ENCODE results near the gene KRT83. TPM values are rescaled to one million over a fixed set of nuclear protein-coding genes. Genes with fewer than 3 reads are reported as not detected.

Gene KRT83
- total RNA-seq, 4 donors from 2014 or later = not detected

DNA sequence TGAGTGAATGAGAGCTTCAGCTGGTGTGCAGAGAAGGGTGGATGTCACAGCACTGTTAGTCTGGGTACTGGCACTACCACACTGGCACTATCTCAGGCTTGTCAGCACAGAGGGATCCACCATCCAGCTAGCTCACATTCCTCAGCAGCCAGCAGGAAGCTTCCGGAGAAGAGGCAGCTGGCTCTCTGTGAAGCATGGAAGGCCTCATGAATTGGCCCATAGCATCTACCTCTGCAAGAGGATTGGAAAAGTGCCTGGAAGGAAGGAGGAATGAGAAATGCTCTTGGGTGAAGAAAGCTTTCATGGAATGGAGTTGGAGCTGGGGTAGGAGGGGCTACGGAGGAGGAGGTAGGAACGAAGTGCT lies 9.9 kb downstream of the KRT83 start:
- Histone ChIP-seq H3K9me3 (no peaks in the 10 kb centered on the region), H3K27me3 (peaks cover 0 to 88% (median 0%) of the 10 kb centered on the region in 4 donors), H3K36me3 (no peaks in the 10 kb centered on the region), H3K4me3 (no peak overlapping the region), H3K4me1 (peaks cover 4 to 14% (median 12%) of the 10 kb centered on the region in 3 donors), H3K27ac (no peak overlapping the region)
- WGBS, 2 donors = 83 to 91% methylated on average over 2 to 3 of the region's 3 CpGs
- TF ChIP-seq POLR2A (IDR thresholded peaks at IDR 0.05) = no peak
- TF ChIP-seq, protein P1, sequence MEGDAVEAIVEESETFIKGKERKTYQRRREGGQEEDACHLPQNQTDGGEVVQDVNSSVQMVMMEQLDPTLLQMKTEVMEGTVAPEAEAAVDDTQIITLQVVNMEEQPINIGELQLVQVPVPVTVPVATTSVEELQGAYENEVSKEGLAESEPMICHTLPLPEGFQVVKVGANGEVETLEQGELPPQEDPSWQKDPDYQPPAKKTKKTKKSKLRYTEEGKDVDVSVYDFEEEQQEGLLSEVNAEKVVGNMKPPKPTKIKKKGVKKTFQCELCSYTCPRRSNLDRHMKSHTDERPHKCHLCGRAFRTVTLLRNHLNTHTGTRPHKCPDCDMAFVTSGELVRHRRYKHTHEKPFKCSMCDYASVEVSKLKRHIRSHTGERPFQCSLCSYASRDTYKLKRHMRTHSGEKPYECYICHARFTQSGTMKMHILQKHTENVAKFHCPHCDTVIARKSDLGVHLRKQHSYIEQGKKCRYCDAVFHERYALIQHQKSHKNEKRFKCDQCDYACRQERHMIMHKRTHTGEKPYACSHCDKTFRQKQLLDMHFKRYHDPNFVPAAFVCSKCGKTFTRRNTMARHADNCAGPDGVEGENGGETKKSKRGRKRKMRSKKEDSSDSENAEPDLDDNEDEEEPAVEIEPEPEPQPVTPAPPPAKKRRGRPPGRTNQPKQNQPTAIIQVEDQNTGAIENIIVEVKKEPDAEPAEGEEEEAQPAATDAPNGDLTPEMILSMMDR (IDR thresholded peaks at IDR 0.05) = no peak
- intact Hi-C loops (cut with DNase I) = no loop called here
- no peak for DNase-seq

DNA sequence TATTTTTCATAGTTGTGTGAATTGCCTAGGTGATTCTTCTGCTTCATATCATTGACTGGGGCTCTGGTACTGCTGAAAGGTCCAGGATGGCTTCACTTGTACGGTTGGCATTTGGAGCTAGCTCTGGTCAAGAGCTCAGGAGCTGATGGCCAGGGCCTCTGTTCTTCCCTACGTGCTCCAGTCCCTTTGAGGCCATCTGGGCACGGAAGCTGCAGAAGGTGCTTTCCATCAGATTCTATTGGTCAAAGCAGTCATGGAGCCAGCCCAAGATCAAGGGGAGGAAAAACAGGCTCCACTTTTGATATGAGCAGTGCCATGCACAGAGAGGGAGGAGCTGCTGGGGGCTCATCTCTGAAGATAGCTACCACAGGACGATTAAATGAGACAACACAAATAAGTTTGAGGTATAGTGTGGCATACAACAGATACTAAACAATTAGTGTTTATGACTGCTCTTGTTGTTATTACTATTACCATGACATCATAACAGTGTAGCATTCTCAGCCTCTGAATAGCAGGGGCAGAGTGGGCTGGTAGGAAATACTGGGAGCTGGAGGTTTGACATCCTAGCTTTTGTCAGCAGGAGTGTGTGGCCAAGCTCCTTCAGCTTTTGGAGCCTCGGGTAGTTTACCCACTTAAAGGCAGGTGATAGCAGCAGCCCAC lies 10.4 kb downstream of the KRT83 start:
- WGBS, 2 donors = 78 to 93% methylated on average over 3 to 5 of the region's 5 CpGs
- peaks cover 4 to 14% (median 12%) of the 10 kb centered on the region in 3 donors for H3K4me1 ChIP-seq
- H3K27me3 ChIP-seq = peaks cover 0 to 90% (median 0%) of the 10 kb centered on the region in 4 donors
- H3K27ac ChIP-seq = no peak overlapping the region
- no peak overlapping the region for H3K4me3 ChIP-seq
- H3K36me3 ChIP-seq = no peaks in the 10 kb centered on the region
- DNase-seq = no peak
- intact Hi-C loops (cut with DNase I) = no loop called here
- TF ChIP-seq, protein P1 (IDR thresholded peaks at IDR 0.05) = no peak
- no peak for TF ChIP-seq POLR2A (IDR thresholded peaks at IDR 0.05)
- H3K9me3 ChIP-seq = no peaks in the 10 kb centered on the region

DNA sequence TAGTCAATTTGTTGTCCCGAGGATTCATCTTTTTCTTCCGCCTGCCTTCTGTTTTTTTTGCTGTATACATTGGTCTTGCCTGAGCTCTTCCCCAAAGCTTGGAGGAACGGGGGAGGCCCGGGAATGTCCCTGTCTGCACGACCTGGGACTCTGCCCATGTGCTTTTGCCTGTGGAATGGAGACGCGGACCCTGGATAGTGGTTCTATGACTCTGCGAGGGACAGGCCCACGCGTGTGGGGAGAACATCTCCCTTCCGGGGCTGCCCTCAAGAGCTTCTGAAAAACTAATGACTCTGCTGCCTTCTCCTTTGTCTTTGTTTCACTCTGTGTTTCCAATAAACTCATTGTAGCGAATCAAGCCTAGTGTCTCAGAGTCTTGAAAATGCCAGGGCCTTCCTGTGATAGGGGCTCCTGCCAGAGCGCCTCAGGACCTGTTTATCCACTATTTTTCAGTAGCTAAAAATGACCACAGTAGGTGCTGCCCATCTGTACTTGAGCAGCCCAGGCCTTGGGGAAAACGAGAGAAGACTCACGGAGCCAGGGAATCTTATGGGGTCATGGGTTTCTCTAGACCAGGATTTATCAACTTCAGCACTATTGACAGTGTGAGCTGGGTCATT lies 12.3 kb downstream of the KRT83 start:
- Histone ChIP-seq H3K27me3 (peaks cover 0 to 75% (median 0%) of the 10 kb centered on the region in 4 donors), H3K27ac (peak overlapping the region in 2 of 4 donors; percentile 5 to 44), H3K9me3 (no peaks in the 10 kb centered on the region), H3K36me3 (no peaks in the 10 kb centered on the region), H3K4me3 (peak overlapping the region; percentile 23 to 67 (median 46)), H3K4me1 (peaks cover 4 to 14% (median 12%) of the 10 kb centered on the region in 3 donors)
- WGBS, 2 donors = 30 to 46% methylated on average over 9 to 13 of the region's 15 CpGs
- TF ChIP-seq, protein P1 (IDR thresholded peaks at IDR 0.05) = no peak
- TF ChIP-seq POLR2A (IDR thresholded peaks at IDR 0.05) = no peak
- intact Hi-C loops (cut with DNase I) = no loop called here
- DNase-seq = no peak

DNA sequence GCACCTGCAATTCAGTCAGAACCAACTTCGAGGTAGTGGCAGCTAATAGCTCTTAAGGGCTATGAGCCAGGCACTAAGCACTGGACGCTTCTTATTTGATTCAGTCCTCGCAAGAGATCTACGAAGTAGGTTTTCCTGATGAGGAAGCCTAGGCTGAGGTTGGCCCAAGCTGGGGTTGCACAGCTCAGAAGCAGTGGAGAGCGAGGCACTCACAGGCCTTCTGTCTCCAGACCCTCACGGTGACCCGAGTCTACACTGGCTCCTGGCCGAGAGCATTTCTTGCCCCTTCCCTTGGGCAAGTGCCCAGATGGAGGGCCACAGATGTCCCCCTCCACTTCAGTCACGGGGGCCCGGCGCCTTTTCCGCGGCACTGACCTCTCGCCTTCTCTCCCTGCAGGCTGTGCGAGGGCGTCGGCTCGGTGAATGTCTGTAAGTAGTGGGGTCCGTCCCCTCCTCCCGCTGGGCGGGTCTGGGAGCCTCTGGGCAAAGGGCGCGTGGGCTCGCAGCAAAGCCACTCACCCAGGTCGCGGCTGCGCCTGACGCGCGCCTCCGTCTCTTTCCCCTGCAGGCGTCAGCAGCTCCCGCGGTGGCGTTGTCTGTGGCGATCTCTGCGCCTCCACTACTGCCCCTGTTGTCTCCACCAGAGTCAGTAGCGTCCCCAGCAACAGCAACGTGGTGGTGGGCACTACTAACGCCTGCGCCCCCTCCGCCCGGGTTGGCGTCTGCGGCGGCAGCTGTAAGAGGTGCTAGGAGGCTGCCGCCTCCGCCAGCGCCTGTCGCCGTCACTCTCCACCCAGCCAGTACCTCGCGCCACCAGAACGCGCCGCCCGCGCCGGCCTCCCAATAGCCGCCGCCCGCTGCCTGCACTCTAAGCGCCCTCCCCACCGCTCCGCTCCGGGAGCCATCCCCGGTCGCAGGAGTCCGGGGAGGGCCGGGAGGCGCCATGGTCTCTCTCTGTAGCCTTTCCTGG lies 13.1 kb downstream of the KRT83 start:
- Histone ChIP-seq H3K27ac (peak overlapping the region in 2 of 4 donors; percentile 5 to 44), H3K4me3 (peak overlapping the region; percentile 23 to 67 (median 46)), H3K36me3 (no peaks in the 10 kb centered on the region), H3K4me1 (peaks cover 4 to 14% (median 12%) of the 10 kb centered on the region in 3 donors), H3K9me3 (no peaks in the 10 kb centered on the region), H3K27me3 (peaks cover 0 to 67% (median 0%) of the 10 kb centered on the region in 4 donors)
- TF ChIP-seq, protein P1 (IDR thresholded peaks at IDR 0.05) = peak in 4 of 6 experiments; percentile 18 to 49 (median 40)
- TF ChIP-seq POLR2A (IDR thresholded peaks at IDR 0.05) = peak in 1 of 4 donors; percentile 25
- WGBS, 2 donors = 17 to 18% methylated on average over 20 to 33 of the region's 71 CpGs
- no peak for DNase-seq
- intact Hi-C loops (cut with DNase I) = no loop called here
